ENCODE results near the gene DACT3. TPM values are rescaled to one million over a fixed set of nuclear protein-coding genes. Genes with fewer than 3 reads are reported as not detected.

The DACT3 gene
- total RNA-seq, 6 donors from 2014 or later: 1.8 to 12.0 (median 4.0) TPM

DNA sequence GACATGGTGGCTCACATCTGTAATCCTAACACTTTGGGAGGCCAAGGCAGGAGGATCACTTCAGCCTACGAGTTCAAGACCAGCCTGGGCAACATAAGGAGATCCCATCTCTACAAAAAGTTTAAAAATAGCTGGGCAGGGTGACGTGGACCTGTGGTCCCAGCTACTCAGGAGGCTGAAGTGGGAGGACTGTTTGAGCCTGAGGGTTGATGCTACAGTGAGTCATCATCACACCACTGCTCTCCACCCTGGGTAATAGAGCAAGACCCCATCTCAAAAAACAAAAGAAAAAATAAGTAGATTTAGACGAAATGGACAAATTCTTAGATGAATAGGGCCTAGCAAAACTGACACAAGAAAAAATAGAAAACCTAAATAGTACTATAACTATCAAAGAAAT lies 14.6 kb downstream of the DACT3 start:
- WGBS, 2 donors: 82 to 85% methylated on average over 3 of the region's 3 CpGs
- H3K36me3 ChIP-seq: no peaks in the 10 kb centered on the region
- H3K4me1 ChIP-seq: peaks cover 0 to 7% (median 0%) of the 10 kb centered on the region in 4 donors
- H3K27ac ChIP-seq: no peak overlapping the region
- H3K9me3 ChIP-seq: peaks cover 0 to 5% (median 0%) of the 10 kb centered on the region in 4 donors
- TF ChIP-seq EP300 (IDR thresholded peaks at IDR 0.05) (no peak), POLR2A (IDR thresholded peaks at IDR 0.05) (no peak), POLR2AphosphoS5 (IDR thresholded peaks at IDR 0.05) (no peak), CTCF (IDR thresholded peaks at IDR 0.05) (no peak)
- H3K4me3 ChIP-seq: no peak overlapping the region
- DNase-seq: no peak
- peaks cover 0 to 18% (median 7%) of the 10 kb centered on the region in 4 donors for H3K27me3 ChIP-seq
- ATAC-seq (ENCODE audit: low FRiP score in 2 of 2): no peak

- Histone ChIP-seq H3K4me1 (peaks cover 2 to 13% (median 3%) of the 10 kb centered on the region in 4 donors), H3K4me3 (no peak overlapping the region), H3K27ac (peak overlapping the region in 1 of 4 donors; percentile 18), H3K9me3 (peaks cover 0 to 5% (median 0%) of the 10 kb centered on the region in 4 donors), H3K36me3 (no peaks in the 10 kb centered on the region), H3K27me3 (peaks cover 0 to 18% (median 9%) of the 10 kb centered on the region in 4 donors)
- no peak for TF ChIP-seq CTCF (IDR thresholded peaks at IDR 0.05)
- ATAC-seq (ENCODE audit: low FRiP score in 2 of 2): no peak
- WGBS, 2 donors: 37 to 58% methylated on average over 3 of the region's 3 CpGs
- DNase-seq: no peak
Measured at GRCh38 chr19:46644720-46645119, 16.3 kb downstream of the DACT3 start.

DNA sequence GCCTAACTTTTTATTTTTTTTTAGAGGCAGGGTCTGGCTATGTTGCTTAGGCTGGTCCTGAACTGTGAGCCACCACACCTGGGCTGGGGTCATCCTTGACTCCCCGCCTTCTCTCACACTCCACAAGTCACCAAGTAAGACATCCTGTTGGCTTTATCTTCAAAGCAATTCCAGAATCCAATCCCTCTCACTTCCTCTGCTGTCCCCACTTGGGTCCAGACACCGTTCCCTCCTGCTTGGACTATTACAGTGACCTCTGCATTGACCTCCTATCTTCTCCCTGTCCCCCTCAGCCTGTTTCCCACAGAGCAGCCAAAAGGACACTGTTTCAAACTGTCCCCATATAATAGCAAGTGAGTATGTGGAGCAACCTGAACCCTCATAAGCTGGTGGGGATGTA lies 20.3 kb downstream of the DACT3 start:
- ATAC-seq (ENCODE audit: low FRiP score in 2 of 2) (no peak), DNase-seq (no peak)
- Histone ChIP-seq H3K27me3 (peaks cover 0 to 10% (median 0%) of the 10 kb centered on the region in 4 donors), H3K4me3 (no peak overlapping the region), H3K27ac (no peak overlapping the region), H3K4me1 (peaks cover 17 to 28% (median 20%) of the 10 kb centered on the region in 4 donors), H3K36me3 (no peaks in the 10 kb centered on the region), H3K9me3 (no peaks in the 10 kb centered on the region)
- no peak for TF ChIP-seq POLR2AphosphoS5 (IDR thresholded peaks at IDR 0.05)
- no peak for TF ChIP-seq EP300 (IDR thresholded peaks at IDR 0.05)
- no peak for TF ChIP-seq CTCF (IDR thresholded peaks at IDR 0.05)
- 57 to 68% methylated on average over 2 of the region's 2 CpGs for WGBS, 2 donors

- Histone ChIP-seq H3K9me3 (no peaks in the 10 kb centered on the region), H3K4me1 (peaks cover 21 to 34% (median 24%) of the 10 kb centered on the region in 4 donors), H3K4me3 (peak overlapping the region in 3 of 4 donors; percentile 28 to 50 (median 47)), H3K27me3 (peaks cover 0 to 15% (median 0%) of the 10 kb centered on the region in 4 donors), H3K36me3 (no peaks in the 10 kb centered on the region), H3K27ac (peak overlapping the region; percentile 41 to 73 (median 71))
- 12 to 36% methylated on average over 11 to 31 of the region's 49 CpGs for WGBS, 2 donors
- DNase-seq (peak in 1 of 2 donors; percentile 91), ATAC-seq (ENCODE audit: low FRiP score in 2 of 2) (peak in 1 of 2 donors; percentile 77)
- TF ChIP-seq POLR2A (IDR thresholded peaks at IDR 0.05) (no peak), CTCF (IDR thresholded peaks at IDR 0.05) (no peak), EP300 (IDR thresholded peaks at IDR 0.05) (no peak), POLR2AphosphoS5 (IDR thresholded peaks at IDR 0.05) (peak; percentile 18 to 39)
Measured at GRCh38 chr19:46639358-46640182, 21.4 kb downstream of the DACT3 start.

All from upper lobe of left lung (tissue), 6 donors.